ENCODE measurements around the gene LEP. TPM values are rescaled to one million over a fixed set of nuclear protein-coding genes. Genes with fewer than 3 reads are reported as not detected.
"Not testable (repeated sequence)": the region's sequence is repeated elsewhere in the genome, so short reads cannot be mapped to it uniquely, and the experiment has no call there.

LEP gene
- total RNA-seq, 1 donor from 2014 or later, result not detected

- no peak overlapping the region for H3K4me3 Mint-ChIP-seq
- Histone ChIP-seq H3K4me2 (no peak overlapping the region), H4K20me1 (ENCODE audit: low read depth) (no peaks in the 10 kb centered on the region), H3K27me3 (no peaks in the 10 kb centered on the region), H3K4me1 (peaks cover 6% of the 10 kb centered on the region), H3K79me2 (ENCODE audit: low read depth) (no peaks in the 10 kb centered on the region), H3K36me3 (no peaks in the 10 kb centered on the region), H3K9ac (no peak overlapping the region), H3F3A (ENCODE audit: low read depth) (no peaks in the 10 kb centered on the region), H3K4me3 (no peak overlapping the region), H3K27ac (no peak overlapping the region), H2AFZ (replicated peaks) (no peak overlapping the region), H3K9me3 (ENCODE audit: low read depth) (no peaks in the 10 kb centered on the region)
- peaks cover 6% of the 10 kb centered on the region for H3K27me3 Mint-ChIP-seq (ENCODE audit: insufficient read depth, low read depth)
- H3K4me1 Mint-ChIP-seq, result peaks cover 10% of the 10 kb centered on the region
- peaks cover 12% of the 10 kb centered on the region for H3K9me3 Mint-ChIP-seq
- H3K27ac Mint-ChIP-seq, result no peak overlapping the region
- no peak for TF ChIP-seq EZH2phosphoT487 (IDR thresholded peaks at IDR 0.05)
- no peak for TF ChIP-seq EZH2 (IDR thresholded peaks at IDR 0.05)
- no peak for TF ChIP-seq CTCF (IDR thresholded peaks at IDR 0.05)
- no peak for DNase-seq (ENCODE audit: low spot score)
- H3K36me3 Mint-ChIP-seq, result peaks cover 2% of the 10 kb centered on the region
These were observed 37.3 kb downstream of the LEP start for GRCh38 chr7:128278366-128278765.

- Histone ChIP-seq H3K4me1 (peaks cover 3% of the 10 kb centered on the region), H3K9ac (no peak overlapping the region), H3K36me3 (no peaks in the 10 kb centered on the region), H3K4me2 (no peak overlapping the region), H3K9me3 (ENCODE audit: low read depth) (no peaks in the 10 kb centered on the region), H3K79me2 (ENCODE audit: low read depth) (no peaks in the 10 kb centered on the region), H3F3A (ENCODE audit: low read depth) (no peaks in the 10 kb centered on the region), H2AFZ (replicated peaks) (no peak overlapping the region), H4K20me1 (ENCODE audit: low read depth) (no peaks in the 10 kb centered on the region), H3K27me3 (no peaks in the 10 kb centered on the region), H3K27ac (no peak overlapping the region), H3K4me3 (no peak overlapping the region)
- Mint-ChIP-seq H3K4me3 (no peak overlapping the region), H3K4me1 (peaks cover 7% of the 10 kb centered on the region), H3K27me3 (ENCODE audit: insufficient read depth, low read depth) (peaks cover 11% of the 10 kb centered on the region), H3K36me3 (peaks cover 2% of the 10 kb centered on the region), H3K27ac (no peak overlapping the region), H3K9me3 (peaks cover 12% of the 10 kb centered on the region)
- TF ChIP-seq CTCF (IDR thresholded peaks at IDR 0.05), result no peak
- TF ChIP-seq EZH2 (IDR thresholded peaks at IDR 0.05), result no peak
- no peak for TF ChIP-seq EZH2phosphoT487 (IDR thresholded peaks at IDR 0.05)
- no peak for DNase-seq (ENCODE audit: low spot score)
These were observed 38.1 kb downstream of the LEP start for GRCh38 chr7:128279124-128279713.

- H3K9me3 ChIP-seq (ENCODE audit: low read depth); H3K9ac ChIP-seq; H3K4me3 ChIP-seq; H3K36me3 ChIP-seq; H3K27ac ChIP-seq; DNase-seq (ENCODE audit: low spot score); H3K4me2 ChIP-seq; H3F3A ChIP-seq (ENCODE audit: low read depth); H2AFZ ChIP-seq (replicated peaks); H4K20me1 ChIP-seq (ENCODE audit: low read depth); H3K4me3 Mint-ChIP-seq; H3K4me1 Mint-ChIP-seq; H3K4me1 ChIP-seq; H3K27me3 ChIP-seq; H3K36me3 Mint-ChIP-seq; H3K27ac Mint-ChIP-seq; H3K27me3 Mint-ChIP-seq (ENCODE audit: insufficient read depth, low read depth); H3K79me2 ChIP-seq (ENCODE audit: low read depth): not testable (repeated sequence)
- H3K9me3 Mint-ChIP-seq, result peaks cover 12% of the 10 kb centered on the region
These were observed 39.4 kb downstream of the LEP start for GRCh38 chr7:128280451-128280850.

GRCh38 chr7:128281605-128282380, 40.7 kb downstream of the LEP start:
- Histone ChIP-seq H3K9ac (no peak overlapping the region), H3K27ac (no peak overlapping the region), H3K27me3 (no peaks in the 10 kb centered on the region), H3K36me3 (no peaks in the 10 kb centered on the region), H3K4me1 (no peaks in the 10 kb centered on the region), H3F3A (ENCODE audit: low read depth) (no peaks in the 10 kb centered on the region), H4K20me1 (ENCODE audit: low read depth) (no peaks in the 10 kb centered on the region), H3K79me2 (ENCODE audit: low read depth) (no peaks in the 10 kb centered on the region), H2AFZ (replicated peaks) (no peak overlapping the region), H3K9me3 (ENCODE audit: low read depth) (no peaks in the 10 kb centered on the region), H3K4me3 (no peak overlapping the region), H3K4me2 (no peak overlapping the region)
- Mint-ChIP-seq H3K4me3 (no peak overlapping the region), H3K27ac (no peak overlapping the region), H3K27me3 (ENCODE audit: insufficient read depth, low read depth) (peaks cover 11% of the 10 kb centered on the region), H3K36me3 (peaks cover 5% of the 10 kb centered on the region), H3K9me3 (peaks cover 12% of the 10 kb centered on the region), H3K4me1 (no peaks in the 10 kb centered on the region)
- TF ChIP-seq EZH2 (IDR thresholded peaks at IDR 0.05), result no peak
- no peak for TF ChIP-seq EZH2phosphoT487 (IDR thresholded peaks at IDR 0.05)
- no peak for TF ChIP-seq CTCF (IDR thresholded peaks at IDR 0.05)
- no peak for DNase-seq (ENCODE audit: low spot score)

All from neural progenitor cell (in vitro differentiated cells).